Measurements from ENCODE around the gene GPR85.
"Not testable (repeated sequence)": the region's sequence is repeated elsewhere in the genome, so short reads cannot be mapped to it uniquely, and the experiment has no call there.

GPR85 gene

GRCh38 chr7:113086431-113086888 is at the start of gene GPR85:
GPR85 (minus strand) TSS chr7:113086827; CDS start chr7:113084721, 2,106 bp downstream.
- DNase-seq = peak; percentile 51

GRCh38 chr7:113134025-113134424 is 47.4 kb upstream of the GPR85 start:
- no peak for DNase-seq

- DNase-seq = no peak
These were observed 44.7 kb upstream of the GPR85 start for GRCh38 chr7:113131367-113131766.

- no peak for DNase-seq
These were observed 41.4 kb upstream of the GPR85 start for GRCh38 chr7:113128031-113128430.

GRCh38 chr7:113125728-113126127 is 39.1 kb upstream of the GPR85 start:
- no peak for DNase-seq

- DNase-seq = no peak
These were observed 36.1 kb upstream of the GPR85 start for GRCh38 chr7:113122744-113123143.

GRCh38 chr7:113120647-113121046 is 34.0 kb upstream of the GPR85 start:
- no peak for DNase-seq

GRCh38 chr7:113119429-113119828 is 32.8 kb upstream of the GPR85 start:
- DNase-seq = no peak

GRCh38 chr7:113118074-113118959 is 31.7 kb upstream of the GPR85 start, which contains the start of gene SMIM30:
SMIM30 (minus strand) TSS chr7:113118554; CDS start chr7:113117578, 976 bp downstream.
- DNase-seq = peak; percentile 90

- not testable (repeated sequence) for DNase-seq
These were observed 30.7 kb upstream of the GPR85 start for GRCh38 chr7:113117374-113117774.

GRCh38 chr7:113113912-113114311 is 27.3 kb upstream of the GPR85 start:
- DNase-seq = no peak

GRCh38 chr7:113109718-113110117 is 23.1 kb upstream of the GPR85 start:
- no peak for DNase-seq

GRCh38 chr7:113100121-113100603 is 13.5 kb upstream of the GPR85 start:
- DNase-seq = peak; percentile 19

- no peak for DNase-seq
These were observed 12.8 kb upstream of the GPR85 start for GRCh38 chr7:113099284-113099919.

- no peak for DNase-seq
These were observed 8.1 kb upstream of the GPR85 start for GRCh38 chr7:113094517-113095249.

GRCh38 chr7:113093561-113093960 is 6.9 kb upstream of the GPR85 start:
- no peak for DNase-seq

GRCh38 chr7:113092762-113093161 is 6.1 kb upstream of the GPR85 start:
- no peak for DNase-seq

- no peak for DNase-seq
These were observed 708 bp upstream of the GPR85 start for GRCh38 chr7:113087071-113087998.

GRCh38 chr7:113085781-113086390 is 741 bp downstream of the GPR85 start:
- DNase-seq = peak; percentile 38

- DNase-seq = no peak
These were observed 2.0 kb downstream of the GPR85 start for GRCh38 chr7:113084496-113085172.
